Tibial nerve (tissue), 4 donors: Measurements from ENCODE around the gene SUZ12. TPM values are rescaled to one million over a fixed set of nuclear protein-coding genes. Genes with fewer than 3 reads are reported as not detected.
"Not testable (repeated sequence)": the region's sequence is repeated elsewhere in the genome, so short reads cannot be mapped to it uniquely, and the experiment has no call there.

Source experiments
- DNase-seq, 2 donors: peaks; one replicate each; pipeline ENCODE4 v3.0.0-alpha.2; 2019; ENCODE audit warnings: low spot score in 2 of 2
- H3K27ac ChIP-seq, 4 donors: fragments of 200-600 bp; sonication (generic) in 3 of 4; one replicate each; pipeline ENCODE4 v1.5.1; 2017 to 2019; ENCODE audit warnings: mild to moderate bottlenecking in 1 of 4
- H3K27me3 ChIP-seq, 2 donors: fragments of 200-600 bp; sonication (generic) in 1 of 2; one replicate each; pipeline versions ENCODE4 v1.5.1 to v1.6.0; 2017 to 2019
- H3K36me3 ChIP-seq, 3 donors: fragments of 200-600 bp; sonication (generic); one replicate each; pipeline ENCODE4 v1.5.1; 2018 to 2019
- H3K4me1 ChIP-seq, 4 donors: fragments of 200-600 bp; sonication (generic) in 3 of 4; one replicate each; pipeline ENCODE4 v1.5.1; 2017 to 2019
- H3K4me3 ChIP-seq, 4 donors: fragments of 200-600 bp; sonication (generic) in 3 of 4; one replicate each; pipeline ENCODE4 v1.5.1; 2017 to 2019; ENCODE audit warnings: mild to moderate bottlenecking in 1 of 4, moderate library complexity in 1 of 4
- H3K9me3 ChIP-seq, 4 donors: fragments of 200-600 bp; sonication (generic) in 3 of 4; one replicate each; pipeline ENCODE4 v1.5.1; 2017 to 2019
- CTCF ChIP-seq, 5 experiments: fragments of 200-600 bp in 3 of 5; fragments of 450-650 bp in 2 of 5; sonication (generic) in 3 of 5; IDR thresholded peaks; one replicate each; pipeline ENCODE4 v1.5.1; 2016 to 2019; ENCODE audit warnings: antibody characterized with exemption in 5 of 5, mild to moderate bottlenecking in 3 of 5, moderate library complexity in 2 of 5
- EP300 ChIP-seq, 2 donors: sonication (generic); formaldehyde crosslinking; IDR thresholded peaks; one replicate each; pipeline ENCODE4 v1.6.1; 2017; ENCODE audit warnings: antibody characterized with exemption in 2 of 2, mild to moderate bottlenecking in 1 of 2
- POLR2A ChIP-seq, 2 donors: fragments of 450-650 bp; IDR thresholded peaks; one replicate each; pipeline ENCODE4 v1.6.1; 2017; ENCODE audit warnings: antibody characterized with exemption in 2 of 2, mild to moderate bottlenecking in 2 of 2, moderate library complexity in 2 of 2
- WGBS, 2 donors: methylation state at CpG; one replicate each; pipeline ENCODE4 v1.1.5; 2018; 5-methylcytosine and 5-hydroxymethylcytosine counted together
- total RNA-seq, 4 donors: library from RNA; depleted of rRNA; stranded (reverse); fragments of >200 nt; gene quantifications; one replicate each; pipeline ENCODE4 v1.1.0, GENCODE V29; 2016

SUZ12 gene
- total RNA-seq = 10 to 100 TPM; 12.2 to 20.3 (median 17.0) TPM

GRCh38 chr17:31936615-31937609, at the start of gene SUZ12:
TSS of gene SUZ12 (plus strand) at chr17:31937007. CDS start at chr17:31937247, 240 bp downstream.
- Histone ChIP-seq H3K27ac (peak within 1 kb of the TSS; percentile 80 to 93 (median 88)), H3K36me3 (peaks cover 0 to 14% (median 0%) of the 10 kb centered on the region in 3 donors), H3K4me1 (peaks cover 0 to 22% (median 11%) of the 10 kb centered on the region in 4 donors), H3K4me3 (peak within 1 kb of the TSS; percentile 59 to 92 (median 68))
- peak; percentile 65 to 76 for DNase-seq
- H3K27me3 ChIP-seq, H3K9me3 ChIP-seq: not testable (repeated sequence)
- TF ChIP-seq EP300 (IDR thresholded peaks at IDR 0.05) (peak in 1 of 2 donors; percentile 75), POLR2A (IDR thresholded peaks at IDR 0.05) (peak in 1 of 2 donors; percentile 59)
- 1% methylated on average over 43 to 88 of the region's 93 CpGs for WGBS, 2 donors

GRCh38 chr17:31888124-31888523, 48.7 kb upstream of the SUZ12 start:
- DNase-seq = peak in 1 of 2 donors; percentile 7
- Histone ChIP-seq H3K27ac (no peak overlapping the region), H3K4me3 (no peak overlapping the region), H3K36me3 (peaks cover 0 to 100% (median 17%) of the 10 kb centered on the region in 3 donors), H3K27me3 (no peaks in the 10 kb centered on the region), H3K9me3 (no peaks in the 10 kb centered on the region), H3K4me1 (no peaks in the 10 kb centered on the region)
- TF ChIP-seq CTCF (IDR thresholded peaks at IDR 0.05) (no peak), POLR2A (IDR thresholded peaks at IDR 0.05) (no peak), EP300 (IDR thresholded peaks at IDR 0.05) (no peak)
- WGBS, 2 donors = 80 to 81% methylated on average over 4 of the region's 4 CpGs

- H3K9me3 ChIP-seq = no peaks in the 10 kb centered on the region
- H3K27me3 ChIP-seq = no peaks in the 10 kb centered on the region
- DNase-seq = no peak
- peaks cover 0 to 34% (median 3%) of the 10 kb centered on the region in 3 donors for H3K36me3 ChIP-seq
- peak overlapping the region in 3 of 4 donors; percentile 52 to 85 (median 60) for H3K27ac ChIP-seq
- 12% methylated on average over 5 of the region's 5 CpGs for WGBS, 2 donors
- peaks cover 0 to 36% (median 14%) of the 10 kb centered on the region in 4 donors for H3K4me1 ChIP-seq
- peak overlapping the region; percentile 52 to 89 (median 68) for H3K4me3 ChIP-seq
- TF ChIP-seq EP300 (IDR thresholded peaks at IDR 0.05) (no peak), CTCF (IDR thresholded peaks at IDR 0.05) (no peak), POLR2A (IDR thresholded peaks at IDR 0.05) (no peak)
Measured at GRCh38 chr17:31900877-31901276, 35.9 kb upstream of the SUZ12 start.

GRCh38 chr17:31902693-31903092, 34.1 kb upstream of the SUZ12 start:
- peaks cover 0 to 18% (median 0%) of the 10 kb centered on the region in 3 donors for H3K36me3 ChIP-seq
- no peak overlapping the region for H3K27ac ChIP-seq
- no peaks in the 10 kb centered on the region for H3K9me3 ChIP-seq
- TF ChIP-seq POLR2A (IDR thresholded peaks at IDR 0.05) = no peak
- TF ChIP-seq EP300 (IDR thresholded peaks at IDR 0.05) = no peak
- TF ChIP-seq CTCF (IDR thresholded peaks at IDR 0.05) = no peak
- no peak for DNase-seq
- H3K27me3 ChIP-seq = no peaks in the 10 kb centered on the region
- no peak overlapping the region for H3K4me3 ChIP-seq
- H3K4me1 ChIP-seq = peaks cover 0 to 42% (median 14%) of the 10 kb centered on the region in 4 donors
- 68 to 73% methylated on average over 2 of the region's 2 CpGs for WGBS, 2 donors

- no peaks in the 10 kb centered on the region for H3K9me3 ChIP-seq
- 95 to 96% methylated on average over 16 of the region's 16 CpGs for WGBS, 2 donors
- H3K4me1 ChIP-seq = peaks cover 0 to 41% (median 14%) of the 10 kb centered on the region in 4 donors
- no peak for TF ChIP-seq EP300 (IDR thresholded peaks at IDR 0.05)
- no peak for TF ChIP-seq CTCF (IDR thresholded peaks at IDR 0.05)
- TF ChIP-seq POLR2A (IDR thresholded peaks at IDR 0.05) = no peak
- peaks cover 0 to 11% (median 0%) of the 10 kb centered on the region in 3 donors for H3K36me3 ChIP-seq
- H3K4me3 ChIP-seq = no peak overlapping the region
- no peak for DNase-seq
- no peak overlapping the region for H3K27ac ChIP-seq
- H3K27me3 ChIP-seq = no peaks in the 10 kb centered on the region
Measured at GRCh38 chr17:31903401-31903800, 33.4 kb upstream of the SUZ12 start.
